ENCODE data around the gene FCN1.
"Not testable (repeated sequence)": the region's sequence is repeated elsewhere in the genome, so short reads cannot be mapped to it uniquely, and the experiment has no call there.

The FCN1 gene

GRCh38 chr9:134870746-134871662 is 46.7 kb downstream of the FCN1 start:
- no peak for DNase-seq

DNA sequence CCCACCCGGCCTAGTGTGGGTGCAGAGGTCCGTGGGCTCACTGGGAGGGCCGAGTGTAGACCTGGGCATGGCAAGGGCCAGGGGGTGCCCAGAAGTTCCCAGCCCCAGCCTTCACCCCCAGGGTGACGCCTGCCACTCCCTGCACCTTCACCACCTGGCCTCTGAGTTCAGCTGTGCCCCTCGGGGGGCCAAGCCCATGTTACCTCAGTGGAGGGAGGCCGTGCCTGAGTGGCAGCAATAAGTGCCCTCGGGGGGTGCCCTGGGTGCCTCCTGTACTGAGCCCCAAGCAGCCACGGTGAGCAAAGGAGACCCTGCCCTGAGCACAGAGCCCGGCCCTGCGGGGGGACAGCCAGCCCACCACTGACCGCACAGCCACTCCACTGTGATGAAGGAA is 47.4 kb downstream of the FCN1 start:
- DNase-seq: no peak

GRCh38 chr9:134869554-134870300 is 48.0 kb downstream of the FCN1 start:
- no peak for DNase-seq

DNA sequence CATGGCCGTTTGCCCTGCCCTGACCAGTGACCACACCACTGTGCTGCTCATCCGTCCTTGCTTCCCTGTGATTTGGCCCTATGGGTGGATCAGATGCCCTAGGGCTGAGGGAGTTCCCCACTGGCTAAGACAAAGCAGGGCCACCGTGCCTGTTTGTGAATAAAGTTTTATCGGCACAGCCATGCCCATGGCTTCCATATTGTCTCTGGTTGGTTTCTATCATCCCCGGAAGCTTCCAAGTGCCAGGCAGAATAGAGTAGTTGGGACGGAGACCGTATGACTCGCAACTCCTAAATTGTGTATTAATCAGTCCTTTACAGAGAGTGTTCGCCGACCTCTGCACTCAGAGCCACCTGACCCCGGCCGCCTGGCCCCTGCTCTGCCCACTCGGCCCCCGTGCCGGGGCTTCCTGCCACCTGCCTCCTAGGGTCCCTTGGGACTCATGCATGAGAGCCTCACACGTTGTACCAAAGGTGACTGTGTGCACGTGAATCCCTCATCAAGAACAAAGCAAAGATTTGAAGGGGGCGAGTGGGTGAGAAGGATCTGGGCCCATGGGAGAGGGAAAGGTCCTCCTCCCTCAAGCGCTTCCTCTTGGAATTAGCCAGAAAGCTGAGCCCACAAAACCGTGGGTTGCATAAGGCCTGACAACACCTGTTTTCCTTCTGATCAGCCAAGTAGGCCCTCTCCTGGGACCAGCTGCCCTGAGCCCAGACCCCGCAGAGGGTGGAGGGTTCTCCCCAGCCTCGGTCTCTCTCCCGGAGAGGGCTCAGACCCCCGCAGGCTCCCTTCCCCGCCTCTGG is 48.8 kb downstream of the FCN1 start:
- DNase-seq: no peak

GRCh38 chr9:134867917-134868750 is 49.6 kb downstream of the FCN1 start:
- DNase-seq: no peak

- DNase-seq: no peak
These were observed 52.9 kb downstream of the FCN1 start for GRCh38 chr9:134864821-134865190.

- DNase-seq: no peak
These were observed 53.5 kb downstream of the FCN1 start for GRCh38 chr9:134863941-134864820.

DNA sequence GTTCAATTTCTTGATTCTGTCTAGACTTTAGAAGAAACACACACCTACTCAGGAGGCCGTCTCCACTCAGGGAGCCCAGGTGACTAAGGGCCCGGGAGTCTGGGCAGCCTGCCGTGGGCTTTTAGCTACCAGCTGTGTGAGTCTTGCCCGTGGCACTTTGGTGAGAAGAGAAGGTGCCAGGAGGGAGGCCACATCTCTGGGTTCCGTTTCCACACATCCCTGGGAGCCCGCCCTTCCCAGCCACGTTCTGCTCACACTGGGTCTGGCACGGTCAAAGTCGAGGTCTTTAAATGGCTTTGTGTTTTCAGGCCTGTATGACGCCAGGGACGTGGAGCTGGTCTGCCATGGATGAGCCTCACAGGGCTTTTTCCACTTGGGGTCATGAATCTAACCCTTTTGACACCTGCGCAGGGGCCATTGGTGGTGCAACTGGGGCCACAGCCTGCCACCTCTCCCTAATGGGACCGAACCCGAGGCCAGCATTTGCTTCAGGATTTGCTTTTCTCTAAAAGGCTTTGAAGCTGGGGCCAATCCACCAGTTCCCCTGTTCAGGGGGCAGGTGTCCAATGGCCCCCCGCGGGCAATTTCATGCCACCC is 54.3 kb downstream of the FCN1 start:
- no peak for DNase-seq

GRCh38 chr9:134861595-134862334 is 55.9 kb downstream of the FCN1 start:
- DNase-seq: no peak

- DNase-seq: no peak
These were observed 57.2 kb downstream of the FCN1 start for GRCh38 chr9:134860510-134860909.

DNA sequence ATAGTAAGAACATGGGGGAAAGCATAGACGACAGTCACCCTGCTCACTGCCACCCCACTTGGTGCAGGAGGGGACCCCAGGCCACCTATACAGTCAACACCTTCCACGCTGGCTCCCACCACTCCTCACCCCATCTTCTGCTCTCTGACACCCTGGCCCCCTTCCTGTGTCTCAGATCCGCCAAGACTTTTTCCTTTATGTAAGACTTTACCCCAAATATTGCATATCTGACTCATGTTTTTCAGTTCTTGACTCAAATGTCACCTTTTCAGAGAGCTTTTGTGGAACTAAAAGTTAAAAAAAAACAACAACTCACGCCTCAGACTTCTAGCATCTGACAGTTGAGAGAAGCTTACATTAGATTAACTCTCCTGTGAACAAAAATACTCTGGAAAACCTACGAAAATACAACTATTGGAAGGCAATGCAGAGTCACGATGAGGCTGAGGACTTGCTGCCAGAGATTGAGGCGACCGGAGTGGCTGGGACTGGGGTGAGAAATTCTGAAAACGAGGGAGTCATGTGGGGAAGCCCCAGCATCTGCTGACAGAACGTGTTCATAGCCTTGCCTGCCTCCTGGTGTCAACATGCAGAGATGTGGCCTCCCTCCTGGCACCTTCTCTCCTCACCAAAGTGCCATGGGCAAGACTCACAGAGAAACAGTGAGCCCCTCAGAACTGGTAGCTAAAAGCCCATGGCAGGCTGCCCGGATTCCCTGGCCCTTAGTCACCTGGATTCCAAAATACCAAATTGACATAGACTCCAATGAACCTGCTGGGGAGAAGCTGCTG is 59.5 kb downstream of the FCN1 start:
- DNase-seq: peak; percentile 63

DNA sequence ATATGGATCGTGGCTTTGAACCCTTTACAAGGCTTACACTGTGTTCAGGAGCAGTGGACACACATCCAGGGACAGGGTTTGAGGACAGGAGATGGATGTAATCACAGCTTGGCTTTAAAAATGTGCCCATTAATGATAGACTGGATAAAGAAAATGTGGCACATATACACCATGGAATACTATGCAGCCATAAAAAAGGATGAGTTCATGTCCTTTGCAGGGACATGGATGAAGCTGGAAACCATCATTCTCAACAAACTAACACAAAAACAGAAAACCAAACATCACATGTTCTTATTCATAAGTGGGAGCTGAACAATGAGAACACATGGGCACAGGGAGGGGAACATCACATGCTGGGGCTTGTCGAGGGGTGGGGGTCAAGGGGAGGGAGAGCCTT is 60.3 kb downstream of the FCN1 start:
- DNase-seq: not testable (repeated sequence)

DNA sequence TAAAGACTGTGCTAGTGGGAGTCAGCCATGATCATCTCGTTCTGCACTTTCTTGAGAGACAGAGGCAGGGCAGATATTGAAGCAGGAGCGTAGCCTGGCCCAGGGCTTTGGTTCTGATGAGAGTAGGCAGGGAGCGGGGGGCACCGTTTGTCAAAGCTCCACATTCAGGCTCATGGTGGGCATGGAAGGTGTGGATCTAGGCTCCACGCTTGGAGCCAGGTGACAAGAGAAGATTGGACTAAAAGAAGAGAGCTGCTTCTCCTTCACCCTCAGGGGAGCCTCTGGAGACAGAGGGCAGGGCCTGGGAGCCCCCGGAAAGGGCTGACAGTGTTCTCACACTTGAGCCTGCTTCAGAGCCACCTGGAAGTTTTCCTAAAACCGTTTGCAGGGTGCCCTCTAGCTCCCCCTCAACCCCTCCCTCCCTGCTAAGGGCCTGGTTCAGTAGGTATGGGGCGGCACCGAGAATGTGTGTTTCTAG is 61.8 kb downstream of the FCN1 start:
- no peak for DNase-seq

All from fibroblast of upper back skin (primary cell).